ENCODE data around the gene DCTD.

Gene DCTD

GRCh38 chr4:182896421-182896820, 20.8 kb downstream of the DCTD start:
- no peak overlapping the region for H3K4me3 ChIP-seq (ENCODE audit: low read depth, low read length)
- H3K36me3 ChIP-seq (replicated peaks): peaks cover 43% of the 10 kb centered on the region
- TF ChIP-seq, protein P1, sequence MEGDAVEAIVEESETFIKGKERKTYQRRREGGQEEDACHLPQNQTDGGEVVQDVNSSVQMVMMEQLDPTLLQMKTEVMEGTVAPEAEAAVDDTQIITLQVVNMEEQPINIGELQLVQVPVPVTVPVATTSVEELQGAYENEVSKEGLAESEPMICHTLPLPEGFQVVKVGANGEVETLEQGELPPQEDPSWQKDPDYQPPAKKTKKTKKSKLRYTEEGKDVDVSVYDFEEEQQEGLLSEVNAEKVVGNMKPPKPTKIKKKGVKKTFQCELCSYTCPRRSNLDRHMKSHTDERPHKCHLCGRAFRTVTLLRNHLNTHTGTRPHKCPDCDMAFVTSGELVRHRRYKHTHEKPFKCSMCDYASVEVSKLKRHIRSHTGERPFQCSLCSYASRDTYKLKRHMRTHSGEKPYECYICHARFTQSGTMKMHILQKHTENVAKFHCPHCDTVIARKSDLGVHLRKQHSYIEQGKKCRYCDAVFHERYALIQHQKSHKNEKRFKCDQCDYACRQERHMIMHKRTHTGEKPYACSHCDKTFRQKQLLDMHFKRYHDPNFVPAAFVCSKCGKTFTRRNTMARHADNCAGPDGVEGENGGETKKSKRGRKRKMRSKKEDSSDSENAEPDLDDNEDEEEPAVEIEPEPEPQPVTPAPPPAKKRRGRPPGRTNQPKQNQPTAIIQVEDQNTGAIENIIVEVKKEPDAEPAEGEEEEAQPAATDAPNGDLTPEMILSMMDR (IDR thresholded peaks at IDR 0.05; ENCODE audit: low read depth, low read length, missing control alignments): no peak
- H3K27ac ChIP-seq: no peak overlapping the region
- in situ Hi-C loops (cut with HindIII; ENCODE audit: low pct_ligation_motif_present, low sequenced_read_pairs): no loop called here
- H3K27me3 ChIP-seq (replicated peaks): no peaks in the 10 kb centered on the region
- no peak for DNase-seq

DNA sequence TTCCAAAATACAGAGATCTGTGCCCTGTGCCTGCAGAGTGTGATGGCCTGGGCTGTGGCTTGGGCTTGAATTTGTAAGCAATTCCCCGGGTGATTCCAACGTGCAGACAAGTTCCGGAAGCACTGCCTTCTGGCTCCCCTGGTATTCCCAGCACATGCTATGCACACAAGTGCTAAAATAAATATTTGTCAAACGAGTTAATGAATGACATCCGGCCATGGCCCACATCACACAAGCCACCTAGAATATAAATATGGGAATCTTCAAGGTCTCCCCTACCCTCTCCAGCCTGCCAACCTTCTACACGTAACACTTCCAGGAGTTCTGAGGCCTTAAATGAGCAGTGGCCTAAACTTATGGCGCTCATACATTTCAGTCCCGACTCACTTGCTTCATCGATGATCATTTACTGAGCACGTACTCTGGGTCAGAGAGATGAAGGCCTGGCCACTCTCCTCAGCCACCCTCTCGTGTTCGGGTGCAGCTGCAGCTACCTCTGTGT, 21.3 kb downstream of the DCTD start:
- Histone ChIP-seq H3K27ac (no peak overlapping the region), H3K4me3 (ENCODE audit: low read depth, low read length) (no peak overlapping the region), H3K27me3 (replicated peaks) (no peaks in the 10 kb centered on the region), H3K36me3 (replicated peaks) (peaks cover 47% of the 10 kb centered on the region)
- DNase-seq: no peak
- TF ChIP-seq, protein P1 (IDR thresholded peaks at IDR 0.05; ENCODE audit: low read depth, low read length, missing control alignments): no peak
- in situ Hi-C loops (cut with HindIII; ENCODE audit: low pct_ligation_motif_present, low sequenced_read_pairs): no loop called here

GRCh38 chr4:182894681-182895275, 22.4 kb downstream of the DCTD start:
- no peak overlapping the region for H3K4me3 ChIP-seq (ENCODE audit: low read depth, low read length)
- in situ Hi-C loops (cut with HindIII; ENCODE audit: low pct_ligation_motif_present, low sequenced_read_pairs): no loop called here
- no peaks in the 10 kb centered on the region for H3K27me3 ChIP-seq (replicated peaks)
- H3K36me3 ChIP-seq (replicated peaks): peaks cover 48% of the 10 kb centered on the region
- H3K27ac ChIP-seq: no peak overlapping the region
- no peak for DNase-seq
- TF ChIP-seq, protein P1 (IDR thresholded peaks at IDR 0.05; ENCODE audit: low read depth, low read length, missing control alignments): no peak

DNA sequence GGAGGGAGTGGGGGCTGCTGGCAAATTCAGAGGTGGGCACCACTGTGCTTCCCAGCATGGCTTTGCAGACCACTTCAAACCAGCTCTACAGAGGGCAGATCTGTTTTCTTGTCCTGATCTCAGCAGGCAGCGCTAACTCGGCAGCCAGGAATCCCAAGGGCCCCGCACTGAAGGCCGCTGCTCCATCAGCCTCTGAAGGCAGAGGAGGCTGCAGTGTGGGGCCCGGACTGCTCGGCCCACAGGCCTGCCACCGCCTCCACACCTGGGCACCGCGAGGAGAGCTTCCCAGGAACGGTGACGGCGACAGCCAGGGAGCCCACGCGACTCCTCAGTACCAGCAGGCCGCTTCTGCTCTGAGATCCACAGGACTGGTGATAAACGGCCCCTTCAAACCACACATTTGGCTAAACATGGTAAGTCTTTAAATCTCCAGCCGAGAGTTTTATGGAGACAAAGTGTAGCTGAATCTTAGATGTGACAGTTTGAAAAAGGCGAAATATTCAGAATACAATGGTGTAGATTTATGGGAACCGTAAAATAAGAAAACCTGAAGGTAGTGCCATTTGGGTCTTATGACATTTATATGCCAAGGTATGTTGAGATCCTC, 23.6 kb downstream of the DCTD start:
- Histone ChIP-seq H3K36me3 (replicated peaks) (peaks cover 49% of the 10 kb centered on the region), H3K27ac (no peak overlapping the region), H3K4me3 (ENCODE audit: low read depth, low read length) (no peak overlapping the region), H3K27me3 (replicated peaks) (no peaks in the 10 kb centered on the region)
- no peak for DNase-seq
- TF ChIP-seq, protein P1 (IDR thresholded peaks at IDR 0.05; ENCODE audit: low read depth, low read length, missing control alignments): no peak
- in situ Hi-C loops (cut with HindIII; ENCODE audit: low pct_ligation_motif_present, low sequenced_read_pairs): no loop called here

DNA sequence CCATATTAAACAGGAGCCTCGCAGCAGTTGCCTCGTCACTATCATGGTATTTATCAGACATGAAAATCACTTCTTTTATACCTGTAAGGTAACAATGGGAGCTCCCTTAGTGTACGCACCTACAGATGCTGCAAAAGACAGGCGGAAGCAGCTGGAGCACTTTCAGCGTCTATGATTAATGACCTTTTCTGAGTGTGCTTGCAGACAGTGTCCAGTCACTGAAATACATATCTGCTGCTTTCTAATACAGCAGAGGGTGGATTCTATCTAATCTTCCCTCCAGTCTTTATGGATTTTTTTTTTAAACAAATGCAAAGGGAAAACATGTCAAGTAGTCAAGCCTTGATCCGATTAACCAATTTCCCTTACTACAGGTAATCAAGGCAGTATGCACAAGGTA, 24.1 kb downstream of the DCTD start:
- Histone ChIP-seq H3K27me3 (replicated peaks) (no peaks in the 10 kb centered on the region), H3K36me3 (replicated peaks) (peaks cover 50% of the 10 kb centered on the region), H3K4me3 (ENCODE audit: low read depth, low read length) (no peak overlapping the region), H3K27ac (no peak overlapping the region)
- DNase-seq: no peak
- in situ Hi-C loops (cut with HindIII; ENCODE audit: low pct_ligation_motif_present, low sequenced_read_pairs): no loop called here
- TF ChIP-seq, protein P1 (IDR thresholded peaks at IDR 0.05; ENCODE audit: low read depth, low read length, missing control alignments): no peak
